NCI-H1105 treated with DMSO at 0.1 percent for 48 hours (cell line): Measurements from ENCODE around the gene C3orf18.
A peak's percentile ranks its signal among the peaks of the same experiment; 100 is the strongest.

ENCODE experiments used
- DNase-seq: peaks from one replicate; lab custom pipeline; 2025; lab: John Stamatoyannopoulos, UW

The C3orf18 gene

DNA sequence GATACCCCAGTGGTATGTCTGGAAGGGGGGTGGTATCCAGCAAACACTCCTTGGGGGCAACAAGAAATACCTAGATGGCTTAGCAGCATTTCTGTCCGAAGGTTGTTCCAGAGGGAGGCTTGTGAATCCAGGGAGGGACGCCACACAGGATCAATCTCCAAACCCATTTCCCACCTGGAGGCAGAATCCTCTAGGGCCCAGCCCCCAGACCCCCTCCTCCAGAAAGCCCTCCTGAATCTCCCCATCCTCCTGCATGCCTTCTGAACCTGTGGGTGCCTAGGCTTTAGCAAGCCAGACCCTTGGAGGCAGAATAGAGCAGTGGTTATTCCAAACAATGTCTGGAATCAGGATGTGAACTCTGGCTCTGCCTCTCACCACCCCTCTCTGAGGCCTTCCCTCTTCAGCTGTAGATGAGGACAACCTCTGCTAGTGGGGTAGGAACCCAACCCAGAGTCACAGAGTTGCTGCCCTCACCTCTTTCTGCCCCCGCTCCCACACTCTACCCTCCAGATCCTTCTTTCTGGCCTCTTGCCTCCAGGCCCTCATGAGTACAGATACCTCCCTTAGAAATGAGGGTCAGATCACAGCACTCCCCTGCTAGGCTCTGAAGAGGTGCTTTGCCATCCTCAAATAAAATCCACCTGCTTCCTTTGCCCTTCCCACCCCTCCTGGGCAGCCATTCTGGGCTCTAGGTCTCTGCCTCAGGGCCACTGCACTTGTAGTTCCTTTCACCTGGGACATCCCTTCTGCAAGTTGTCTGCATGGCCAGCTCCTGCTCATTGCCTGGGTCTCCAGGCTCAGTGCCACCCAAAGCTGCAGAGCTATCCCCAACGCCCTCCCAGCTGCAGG is 35.9 kb upstream of the C3orf18 start:
- DNase-seq: no peak

DNA sequence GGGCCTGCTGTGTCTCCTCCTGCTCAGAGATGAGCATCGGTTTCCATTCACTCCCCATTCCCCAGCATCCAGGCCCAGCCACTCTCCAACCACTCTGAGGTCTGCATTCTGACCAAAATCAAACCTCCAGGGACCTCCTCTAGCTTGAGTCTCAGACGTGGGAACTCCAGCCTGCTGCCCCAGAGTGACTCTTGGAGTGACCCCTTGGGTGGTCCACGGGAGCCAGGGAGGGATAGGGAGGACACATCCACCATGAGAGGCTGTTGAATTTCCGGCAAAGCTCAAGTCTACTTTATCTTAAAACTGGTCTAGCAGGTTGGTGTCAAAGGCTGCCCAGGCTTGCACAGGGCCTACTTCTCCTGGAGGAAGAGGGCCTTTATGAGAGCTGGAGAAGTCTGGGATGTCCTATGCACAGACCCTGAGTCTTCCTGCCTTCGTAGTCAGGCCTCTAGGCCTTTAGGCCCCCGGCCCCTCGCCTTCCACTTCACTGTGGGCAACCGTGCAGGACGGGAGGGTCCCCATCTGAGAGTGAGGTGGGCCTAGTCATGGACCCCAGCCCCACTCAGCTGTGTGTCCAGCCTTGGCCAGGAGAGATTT is 35.1 kb upstream of the C3orf18 start:
- DNase-seq: no peak

DNA sequence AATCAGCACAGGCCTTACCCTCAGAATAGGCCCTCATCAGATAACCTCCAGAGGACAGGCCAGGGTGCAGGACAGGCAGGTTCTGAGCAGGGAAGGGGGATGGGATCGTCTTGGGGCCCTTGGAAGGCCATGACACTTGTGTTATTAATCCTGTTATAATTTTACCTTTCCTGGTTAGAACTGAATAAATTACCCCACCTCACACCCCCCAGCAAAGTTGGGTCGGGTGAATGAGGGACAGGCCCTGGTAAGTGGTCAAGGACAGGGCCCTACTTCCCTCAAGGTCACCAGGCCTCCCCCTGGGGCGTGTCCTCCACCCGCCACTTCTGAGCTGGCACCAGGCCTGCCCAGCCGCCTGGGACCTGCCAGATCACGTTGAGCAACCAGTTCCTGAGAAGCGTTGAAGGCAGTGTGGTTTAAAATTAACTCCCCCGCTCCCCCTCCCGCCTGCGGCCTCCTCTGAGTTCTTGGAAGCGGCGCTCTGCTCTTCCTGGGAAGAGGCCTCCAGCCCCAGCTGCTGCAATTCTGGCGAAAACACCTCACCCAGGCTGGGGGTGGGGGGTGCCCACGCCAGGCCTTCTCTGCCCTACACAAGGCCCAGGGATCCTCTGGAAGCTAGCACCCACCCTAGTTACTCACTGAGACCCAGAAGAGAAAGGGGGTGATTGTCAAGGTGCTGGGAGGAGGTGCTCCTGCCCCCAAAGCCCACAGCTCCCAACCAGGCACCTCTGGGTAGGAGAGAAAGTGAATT is 33.5 kb upstream of the C3orf18 start:
- DNase-seq: peak; percentile 80

DNA sequence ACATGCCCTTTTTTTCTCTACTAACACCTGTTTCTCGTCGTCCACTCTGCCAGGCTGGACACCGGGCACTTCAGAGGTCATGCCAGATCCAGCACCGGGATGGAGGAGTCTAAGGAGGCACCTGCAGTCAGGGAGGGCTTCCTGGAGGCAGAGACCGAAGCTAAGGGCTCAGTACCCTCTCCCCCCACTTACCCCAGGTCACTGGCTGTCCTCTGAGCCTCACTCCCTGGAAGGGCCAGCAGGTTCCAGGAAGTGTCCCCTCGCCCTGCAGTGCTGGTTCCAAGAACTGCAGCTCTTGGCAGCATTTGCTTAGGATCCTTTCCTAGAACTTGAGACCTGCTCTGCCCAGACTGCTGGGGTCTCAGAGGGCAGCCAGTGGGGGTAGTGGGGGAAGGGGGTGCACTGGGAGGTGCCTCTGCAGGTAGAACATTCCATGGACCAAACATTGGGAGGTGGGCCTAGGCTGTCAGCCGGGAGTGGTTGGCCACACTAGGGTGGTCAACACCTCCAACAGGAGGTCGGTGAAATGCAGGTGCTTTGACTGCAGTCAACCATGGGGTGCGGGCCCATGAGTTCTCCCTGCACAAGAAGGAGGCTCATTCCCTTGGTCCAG is 32.7 kb upstream of the C3orf18 start:
- DNase-seq: no peak

DNA sequence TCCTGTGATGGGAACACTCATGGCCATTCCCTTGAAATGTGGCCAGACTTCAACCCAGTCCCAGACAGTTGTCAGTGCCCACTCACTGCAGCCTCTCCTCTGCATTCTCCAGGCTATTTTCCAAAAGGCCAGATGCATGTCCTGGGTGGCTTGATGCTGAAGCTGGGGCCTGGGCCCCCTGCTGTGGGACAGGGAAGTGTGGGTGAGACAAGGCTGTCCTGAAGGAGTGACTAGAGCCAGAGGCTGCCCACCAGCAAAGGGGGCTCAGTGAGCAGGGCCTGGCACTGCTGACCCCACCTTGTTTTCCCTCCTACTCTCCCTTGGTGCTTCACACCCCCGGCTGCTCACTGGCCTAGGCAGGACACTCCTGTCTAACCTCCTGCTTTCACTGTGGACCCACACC is 32.2 kb upstream of the C3orf18 start:
- DNase-seq: no peak

DNA sequence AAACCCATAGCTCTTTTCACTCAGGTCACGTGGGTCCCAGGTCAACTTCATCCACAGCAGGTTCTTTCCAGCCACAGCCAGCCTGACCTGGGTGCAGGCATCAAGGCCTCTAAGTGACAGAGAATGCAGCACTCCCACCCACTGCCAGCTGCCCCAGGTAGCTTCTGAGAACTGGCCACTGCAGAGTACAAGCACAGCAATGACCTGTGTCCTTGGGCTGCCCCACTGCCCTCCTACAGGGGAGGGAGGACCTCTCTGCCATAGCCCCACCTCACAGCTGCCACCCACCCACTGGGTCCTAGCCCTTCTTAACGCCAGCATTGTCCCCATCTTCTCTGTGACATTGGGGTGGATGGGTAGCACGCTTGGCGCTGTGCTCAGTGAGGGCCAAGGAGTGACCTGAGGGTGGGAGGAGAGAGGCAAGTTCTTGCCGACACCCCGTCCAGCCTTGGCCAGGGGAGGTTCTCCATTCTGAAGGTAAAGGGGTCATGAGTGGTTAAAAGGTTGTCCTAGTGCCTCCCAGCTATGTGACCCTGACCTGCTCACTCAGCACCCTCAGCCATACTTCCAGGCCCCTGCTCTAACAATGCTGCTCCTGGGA is 31.7 kb upstream of the C3orf18 start:
- no peak for DNase-seq

DNA sequence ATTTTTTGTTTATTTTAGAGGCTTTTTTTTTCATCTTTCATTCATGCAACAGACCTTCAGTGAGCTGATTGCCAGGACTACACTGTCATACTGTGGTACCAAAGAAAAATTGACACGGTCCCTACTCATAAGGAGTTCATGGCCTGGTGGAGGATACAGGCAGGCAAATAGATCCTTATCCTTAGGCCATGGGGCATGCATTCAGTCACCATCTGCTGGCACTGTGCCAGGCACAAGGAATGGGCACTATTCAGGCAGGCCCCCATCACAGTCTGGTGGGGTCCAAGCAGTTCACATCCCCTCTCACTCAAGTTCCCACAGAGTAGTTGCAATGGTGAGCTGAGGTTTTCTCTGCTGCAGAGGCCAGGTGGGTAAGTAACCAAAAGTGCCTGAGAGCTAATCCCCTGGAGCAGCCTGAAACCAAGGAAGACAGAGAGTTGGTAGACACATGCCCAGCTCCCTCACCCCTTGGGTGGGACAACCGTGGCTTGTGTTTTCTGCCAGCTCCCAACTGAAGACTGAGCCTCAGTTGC is 26.8 kb upstream of the C3orf18 start:
- no peak for DNase-seq

DNA sequence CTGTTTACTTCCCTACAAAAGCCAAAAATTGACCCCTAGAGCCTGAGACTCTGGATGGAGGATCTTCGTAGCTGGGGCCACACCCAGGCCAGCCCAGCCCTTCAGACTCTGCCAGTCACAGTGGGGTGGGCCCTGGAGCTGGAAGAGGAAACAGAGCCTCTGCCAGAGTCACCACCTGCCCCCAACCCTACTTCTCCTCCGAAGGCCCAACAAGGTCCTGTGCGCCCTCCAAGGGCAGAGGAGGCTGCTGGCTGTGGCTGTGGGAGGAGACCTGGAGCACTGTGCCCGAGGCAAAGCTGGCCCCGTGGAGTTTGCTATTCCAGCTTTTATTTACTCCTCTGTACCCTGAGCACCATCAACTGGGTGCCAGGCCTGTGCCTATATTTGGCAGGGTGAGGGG is 25.0 kb upstream of the C3orf18 start:
- DNase-seq: no peak

DNA sequence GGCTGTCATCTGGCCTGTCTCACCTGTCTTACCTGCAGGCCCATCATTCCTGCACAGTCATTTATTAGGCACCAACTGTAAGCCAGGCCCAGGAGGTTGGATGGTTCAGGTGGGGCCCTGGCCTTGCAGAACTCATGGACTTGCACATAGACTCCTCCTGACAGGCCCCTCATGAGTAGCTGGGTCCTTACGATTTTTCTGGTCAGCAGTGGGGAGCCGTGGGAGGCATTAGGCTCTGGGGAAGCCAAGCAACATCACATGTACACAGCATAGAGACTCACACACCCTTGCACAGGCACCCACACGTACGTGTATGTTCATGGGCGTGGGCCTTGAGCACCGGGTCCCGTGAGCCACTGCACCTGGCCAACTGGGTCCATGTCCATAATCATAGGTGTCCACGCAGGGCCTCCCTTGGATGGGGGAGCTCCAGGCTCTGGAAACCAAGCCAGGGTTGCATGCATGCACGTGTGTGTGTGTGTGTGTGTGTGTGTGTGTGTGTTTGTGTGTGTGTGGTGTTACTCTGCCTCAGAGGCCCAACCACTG is 23.7 kb upstream of the C3orf18 start:
- no peak for DNase-seq

DNA sequence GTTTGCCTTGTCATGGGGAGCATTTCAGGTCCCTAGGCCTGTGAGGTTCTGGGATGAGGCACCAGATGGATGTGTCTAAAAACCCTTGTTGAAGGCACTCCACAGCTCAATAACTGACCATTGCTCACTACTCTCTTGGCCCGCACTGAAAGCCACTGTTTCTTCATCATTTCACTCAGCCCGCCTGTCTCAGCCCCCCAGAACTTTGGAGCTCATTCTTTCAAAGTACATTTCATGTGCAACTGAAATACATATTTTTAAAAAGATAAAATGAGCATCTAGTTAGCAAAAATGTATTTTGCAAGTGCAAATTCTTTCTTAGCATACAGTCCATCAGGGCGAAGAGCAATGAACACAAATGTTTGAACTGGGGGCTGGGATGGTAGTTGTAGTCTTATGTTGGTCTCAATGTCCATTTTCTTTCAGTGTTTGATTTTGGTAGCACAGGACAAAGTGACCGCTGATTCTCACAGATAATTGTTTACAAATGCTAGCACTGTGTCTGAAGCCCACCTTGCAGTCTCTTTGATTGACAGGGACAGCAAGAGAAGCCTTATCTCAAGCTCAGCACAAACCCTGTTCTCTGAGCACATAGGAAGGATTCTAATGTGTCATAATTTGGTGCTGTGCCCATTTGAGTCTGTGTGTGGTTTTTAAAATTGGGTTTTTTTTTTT is 21.3 kb upstream of the C3orf18 start:
- no peak for DNase-seq

DNA sequence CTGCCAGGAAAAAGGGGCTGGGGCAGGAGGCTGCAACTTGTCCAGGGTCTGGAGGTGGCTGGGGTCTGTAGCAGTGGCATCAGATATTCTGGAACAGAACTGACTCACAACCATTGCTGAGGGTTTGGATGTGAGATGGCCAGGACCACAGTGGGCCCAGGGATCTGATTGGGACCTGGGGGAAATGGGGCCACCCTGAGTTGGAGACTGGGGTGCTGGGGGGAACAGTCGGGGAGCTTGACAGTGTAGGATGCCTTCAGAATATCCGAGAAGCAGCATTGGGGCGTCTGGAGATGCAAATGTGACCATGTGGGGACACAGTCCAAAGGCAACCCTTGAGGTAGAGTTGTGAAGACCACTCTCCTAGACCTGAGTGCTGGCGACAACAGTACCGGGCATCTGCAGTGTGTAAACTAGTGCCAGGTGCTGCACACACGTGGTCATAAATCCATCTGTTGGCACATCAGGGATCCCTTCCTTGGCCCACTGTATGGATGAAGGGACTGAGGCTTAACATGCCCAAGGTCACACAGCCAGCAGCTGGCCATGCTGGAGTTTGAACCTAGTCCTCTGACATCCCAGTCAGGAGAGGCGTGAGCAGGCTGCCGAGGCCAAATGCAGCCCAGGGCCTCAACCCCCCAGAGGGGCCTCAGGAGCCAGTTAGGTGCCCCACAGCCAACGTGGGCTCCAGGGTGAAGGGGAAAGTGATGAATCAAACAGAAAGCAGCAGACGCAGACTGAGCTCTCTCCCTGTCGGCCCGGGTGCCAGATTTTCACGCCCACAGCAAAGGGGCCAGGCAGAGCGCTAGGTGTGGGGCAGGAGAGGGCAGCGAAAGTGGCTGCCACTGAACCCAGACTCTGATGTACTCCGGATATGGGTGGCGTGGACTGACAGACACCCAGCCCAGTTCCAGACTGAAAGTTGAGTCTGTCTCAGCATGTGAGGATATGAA is 20.5 kb upstream of the C3orf18 start:
- no peak for DNase-seq

DNA sequence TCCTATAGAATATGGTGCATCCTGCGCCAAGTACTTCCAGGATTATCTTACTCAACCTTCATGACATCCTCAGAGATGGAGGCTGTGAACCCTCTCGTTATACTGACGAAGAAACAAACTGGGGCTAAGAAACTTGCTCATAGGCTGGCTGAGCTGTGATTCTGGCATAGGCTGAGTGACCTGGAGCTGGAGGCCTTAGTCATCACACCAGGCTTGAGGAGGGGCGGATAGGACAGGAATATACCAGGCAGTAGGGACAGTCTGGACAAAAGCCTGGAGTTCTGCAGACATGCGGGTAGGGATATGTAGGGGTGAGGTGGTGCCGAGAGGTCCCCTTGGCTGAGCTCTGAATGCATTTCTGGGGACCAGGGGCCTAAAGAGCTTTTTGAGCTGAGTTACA is 19.8 kb upstream of the C3orf18 start:
- DNase-seq: no peak

DNA sequence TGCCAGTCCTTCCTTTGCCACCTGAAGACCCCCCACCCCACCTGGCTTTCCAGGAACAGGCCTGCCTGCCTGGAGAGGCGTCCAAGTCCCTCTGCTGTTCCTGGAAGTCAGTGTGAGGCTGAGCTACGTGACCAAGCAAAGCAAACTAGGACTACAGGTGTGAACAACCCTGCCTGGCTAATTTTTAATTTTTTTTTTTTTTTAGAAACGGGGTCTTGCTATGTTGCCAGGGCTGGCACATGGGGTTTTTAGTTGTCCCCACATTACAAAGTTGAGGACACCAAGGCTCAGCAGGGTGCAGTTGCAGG is 19.2 kb upstream of the C3orf18 start:
- no peak for DNase-seq

DNA sequence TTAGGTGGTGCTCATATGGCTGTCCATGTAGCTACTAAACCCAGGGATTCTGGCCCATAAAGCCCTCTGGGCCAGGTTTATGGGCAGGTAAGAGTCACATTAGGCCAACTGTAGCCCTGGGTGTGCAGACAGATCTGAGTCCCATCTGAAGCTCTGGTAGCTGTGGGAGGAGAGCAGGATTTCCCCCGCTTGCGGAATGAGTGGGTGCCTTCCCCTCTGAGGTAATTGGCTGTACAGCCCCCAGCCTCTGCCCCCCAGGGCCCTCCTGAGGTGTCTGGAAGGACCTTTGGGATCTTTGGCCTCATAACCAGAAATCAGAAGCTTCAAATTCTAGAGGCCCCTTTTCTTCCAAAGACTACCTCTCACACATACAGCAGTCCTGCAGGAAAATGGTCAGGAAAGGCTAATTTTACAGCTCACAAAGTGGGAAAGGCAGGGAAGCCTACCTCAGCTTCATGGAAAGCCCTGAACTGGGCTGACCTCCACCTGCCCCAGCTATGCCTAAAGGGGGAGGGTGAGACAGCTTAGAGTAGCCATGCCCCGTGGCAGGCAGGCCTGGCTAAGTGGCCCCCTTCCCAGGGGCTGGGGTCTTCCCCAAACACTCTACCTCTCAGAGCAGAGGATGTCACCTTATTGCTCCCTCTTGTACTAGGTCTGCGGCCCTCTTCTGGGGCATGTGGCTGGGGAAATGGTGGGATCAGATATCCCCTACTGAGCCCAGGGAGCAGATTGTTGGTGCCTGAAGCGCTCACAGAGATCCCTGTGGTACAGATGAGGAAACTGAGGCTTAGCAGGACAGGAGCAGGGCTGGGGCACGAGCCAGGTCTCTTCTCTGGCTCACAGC is 18.6 kb upstream of the C3orf18 start:
- no peak for DNase-seq

DNA sequence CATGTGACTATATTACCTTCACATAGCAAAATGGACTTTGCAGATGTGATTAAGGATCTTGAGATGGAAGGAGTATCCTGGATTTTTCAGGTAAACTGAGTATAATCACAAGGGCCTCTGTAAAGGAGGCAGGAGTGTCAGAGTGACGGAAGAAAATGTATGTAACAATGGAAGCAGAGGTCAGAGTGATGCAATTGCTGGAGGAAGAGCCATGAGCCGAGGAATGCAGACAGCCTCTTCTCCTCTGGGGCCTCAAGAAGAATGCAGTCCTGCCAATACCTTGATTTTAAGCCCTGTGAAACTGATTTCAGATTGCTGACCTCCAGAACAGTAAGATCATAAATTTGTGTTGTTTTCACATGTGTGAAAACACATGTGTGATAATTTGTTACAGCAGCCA is 16.8 kb upstream of the C3orf18 start:
- DNase-seq: no peak

DNA sequence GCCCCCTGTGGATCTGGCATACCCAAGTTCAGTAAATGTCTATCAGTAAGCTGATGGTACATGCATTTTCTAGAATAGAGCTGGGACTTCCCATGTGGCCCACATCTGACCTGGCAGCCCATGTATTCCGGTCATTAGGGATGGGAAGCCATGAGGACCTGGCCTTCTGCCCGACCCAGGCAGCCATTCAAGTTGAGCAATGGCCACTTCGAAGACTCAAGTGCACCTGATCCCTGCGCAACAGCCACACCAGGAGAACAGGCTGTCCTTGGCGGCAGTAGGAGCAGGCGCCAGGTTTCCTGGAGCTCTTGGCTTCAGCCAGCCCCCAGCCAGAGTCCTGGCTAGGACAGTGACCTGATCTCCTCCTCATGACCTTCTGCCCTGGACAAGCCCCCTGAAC is 16.4 kb upstream of the C3orf18 start:
- DNase-seq: no peak

DNA sequence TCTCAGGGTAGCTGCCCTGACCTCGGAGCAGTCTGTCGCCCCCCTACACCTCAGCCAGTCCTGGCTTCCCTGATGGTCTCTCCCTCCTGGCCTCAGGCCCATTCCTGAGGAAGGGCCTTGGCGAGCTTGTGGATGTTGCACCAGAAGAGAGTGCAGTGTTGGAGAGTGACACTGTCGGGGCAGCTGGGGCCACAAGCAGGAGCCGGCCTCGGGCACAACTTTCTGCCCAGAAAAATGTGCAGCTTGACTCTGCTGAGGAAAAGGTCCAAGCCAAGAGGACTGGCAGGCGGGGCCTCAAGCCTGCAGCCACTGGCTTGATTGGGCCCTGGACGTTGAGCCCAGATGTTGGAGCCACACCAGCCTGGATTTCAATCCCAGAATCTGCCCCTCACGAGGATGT is 14.5 kb upstream of the C3orf18 start:
- no peak for DNase-seq

DNA sequence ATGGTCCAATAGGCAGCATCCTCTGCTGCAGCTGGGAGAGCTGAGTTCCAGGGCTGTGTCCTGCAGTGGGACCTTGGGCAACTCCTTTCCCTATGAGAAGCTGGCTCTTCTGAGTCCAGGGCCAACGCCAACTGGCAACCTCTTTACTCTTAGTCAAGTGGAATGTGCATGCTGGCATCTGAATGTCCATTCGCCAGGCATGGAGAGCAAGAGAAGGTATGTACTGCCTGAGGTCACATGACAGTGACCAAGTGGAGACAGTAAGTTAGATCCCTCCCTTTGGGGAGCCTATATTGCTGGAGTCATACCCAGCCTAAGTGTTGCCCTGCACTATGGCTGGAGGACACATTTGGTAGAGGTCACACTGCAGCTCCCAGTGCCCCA is 13.9 kb upstream of the C3orf18 start:
- DNase-seq: no peak
